ENCODE results near the gene OR4C5. TPM values are rescaled to one million over a fixed set of nuclear protein-coding genes. Genes with fewer than 3 reads are reported as not detected.

OR4C5 gene
- not detected in 2 replicates for total RNA-seq

DNA sequence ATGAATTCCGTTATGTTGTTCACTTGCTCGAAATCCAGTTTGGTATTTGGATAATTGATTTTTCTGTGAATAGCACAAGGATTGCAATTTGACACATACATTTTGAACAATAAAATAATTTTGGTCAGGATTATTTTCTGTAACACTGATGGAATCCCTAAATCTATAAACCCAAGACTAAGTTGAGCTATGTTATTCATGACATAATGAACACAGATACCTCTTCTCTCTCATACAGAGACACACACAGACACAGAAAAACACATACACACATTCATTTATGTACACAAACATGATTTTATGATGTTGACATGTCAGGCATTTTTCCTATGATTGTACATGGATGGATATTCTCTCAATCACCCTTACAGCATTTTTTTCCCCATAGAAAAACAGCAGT is at the start of gene OR4C5:
Gene OR4C5, minus strand, starts transcription at position 101 of the 400 bp plus-strand sequence. Its CDS starts 0 bp downstream, at position 101.

DNA sequence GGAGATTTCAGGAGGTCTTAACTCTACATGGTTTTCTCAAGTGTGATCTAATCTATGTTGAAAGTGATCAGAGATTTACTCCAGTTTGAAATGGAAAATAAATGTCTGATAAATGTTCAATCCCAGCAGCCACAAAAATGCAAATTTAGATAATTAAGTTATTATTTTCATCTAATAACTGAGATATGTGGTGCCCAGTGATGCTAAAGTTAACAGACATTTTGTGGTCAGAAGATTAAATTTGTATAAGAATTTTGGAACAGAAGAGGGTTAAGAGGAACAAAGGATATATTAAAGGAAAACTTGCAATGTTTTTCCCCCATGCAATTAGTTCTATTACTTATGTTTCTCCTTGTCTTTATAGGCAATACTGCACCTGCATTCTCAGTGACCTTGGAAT is 41.6 kb downstream of the OR4C5 start, which contains the start of gene OR4C3:
Gene OR4C3, plus strand, starts transcription at position 301 of the 400 bp plus-strand sequence. CDS start 102 bp downstream, outside the sequence.

Other genes with a start within 250 kb of the OR4C5 start
- not detected in 2 replicates for gene OR4B1, start 149.7 kb downstream of the OR4C5 start, total RNA-seq
- not detected in 2 replicates for gene OR4X2, start 121.4 kb downstream of the OR4C5 start, total RNA-seq
- not detected in 2 replicates for gene OR4X1, start 102.6 kb downstream of the OR4C5 start, total RNA-seq
- gene OR4S1, start 60.2 kb downstream of the OR4C5 start, total RNA-seq, result not detected in 2 replicates
- gene OR4C3, start 41.5 kb downstream of the OR4C5 start, total RNA-seq, result not detected in 2 replicates
- not detected in 2 replicates for gene OR4A47, start 122.3 kb upstream of the OR4C5 start, total RNA-seq

Data from myometrial cell (primary cell).